Epithelial cell of proximal tubule (primary cell): ENCODE results near the gene PIK3R4. TPM values are rescaled to one million over a fixed set of nuclear protein-coding genes. Genes with fewer than 3 reads are reported as not detected.

ENCODE experiments used
- DNase-seq: peaks from one replicate; pipeline ENCODE4 v3.0.0-alpha.2; 2011; ENCODE audit warnings: low read depth
- H3K4me3 ChIP-seq: 2 replicates; pipeline ENCODE4 v1.5.1; 2011; ENCODE audit warnings: low read depth, mild to moderate bottlenecking, low read length
- CTCF ChIP-seq: conservative IDR thresholded peaks from 2 replicates; pipeline ENCODE4 v1.5.1; 2012; ENCODE audit warnings: low read depth, mild to moderate bottlenecking, low read length
- total RNA-seq: library from RNA; depleted of rRNA; stranded (reverse); fragments of >200 nt; gene quantifications from 2 replicates; pipeline ENCODE4 v1.2.3, GENCODE V29; 2015

Gene PIK3R4
- total RNA-seq, 1 donor from 2014 or later: 45.3 TPM

DNA sequence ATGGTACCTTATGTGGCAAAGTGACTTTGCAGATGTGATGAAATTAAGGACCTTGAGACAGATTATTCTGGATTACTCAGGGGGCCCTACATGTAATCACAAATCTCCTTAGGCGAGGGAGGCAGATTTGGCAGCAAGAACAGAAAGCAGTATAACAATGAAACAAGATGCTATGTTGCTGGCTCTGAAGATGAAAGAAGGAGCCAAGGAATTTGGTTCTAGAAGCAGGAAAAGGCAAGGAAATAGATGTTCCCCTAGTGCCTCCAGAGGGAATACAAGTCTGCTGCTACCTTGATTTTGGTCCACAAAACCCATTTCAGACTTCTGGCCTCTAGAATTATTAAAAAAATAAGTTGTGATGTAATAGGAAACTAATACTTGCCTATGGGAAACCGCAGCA, 64.5 kb downstream of the PIK3R4 start:
- DNase-seq: no peak
- no peak overlapping the region for H3K4me3 ChIP-seq
- TF ChIP-seq CTCF: no peak

- DNase-seq: no peak
- TF ChIP-seq CTCF: no peak
- no peak overlapping the region for H3K4me3 ChIP-seq
These were observed 67.4 kb downstream of the PIK3R4 start for GRCh38 chr3:130679218-130679617.

GRCh38 chr3:130677343-130677742, 69.3 kb downstream of the PIK3R4 start:
- no peak overlapping the region for H3K4me3 ChIP-seq
- DNase-seq: no peak
- TF ChIP-seq CTCF: no peak

DNA sequence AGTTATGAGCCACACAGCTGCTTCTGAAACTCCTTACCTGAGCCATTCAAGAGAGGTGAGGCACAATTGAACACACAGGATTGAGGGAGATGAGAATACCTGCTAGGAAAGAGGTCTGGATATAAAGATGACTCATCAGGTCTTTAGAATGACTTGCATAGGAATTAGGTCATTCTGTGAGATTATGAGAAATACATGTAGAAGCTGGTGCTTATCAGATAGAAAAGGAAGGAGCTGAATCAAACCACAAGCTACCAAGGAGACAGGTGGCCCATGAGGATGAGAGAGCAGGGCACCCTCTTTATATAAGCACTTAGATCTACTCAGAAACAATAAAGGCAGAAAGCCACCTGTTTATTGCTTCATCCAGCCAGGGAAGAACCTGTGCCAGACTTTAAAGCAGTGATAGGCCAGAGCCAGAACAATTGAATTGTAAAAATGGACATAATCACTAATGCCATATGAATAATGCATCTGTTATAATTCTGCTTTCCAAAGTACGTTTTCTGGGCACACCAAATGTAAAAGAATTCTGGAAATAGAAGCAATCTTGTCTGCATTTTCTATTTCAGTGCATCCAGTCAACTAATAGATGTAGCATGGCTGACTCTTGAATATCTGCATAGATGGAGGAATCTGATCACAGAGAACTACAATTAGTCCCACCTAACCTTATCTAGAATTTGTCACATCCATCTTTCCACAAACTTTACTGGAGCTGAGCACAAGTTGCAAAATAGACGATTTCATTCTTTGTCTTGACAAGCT, 74.9 kb downstream of the PIK3R4 start:
- H3K4me3 ChIP-seq: no peak overlapping the region
- DNase-seq: no peak
- TF ChIP-seq CTCF: no peak

GRCh38 chr3:130669740-130670139, 76.9 kb downstream of the PIK3R4 start:
- no peak for DNase-seq
- no peak for TF ChIP-seq CTCF
- H3K4me3 ChIP-seq: no peak overlapping the region

DNA sequence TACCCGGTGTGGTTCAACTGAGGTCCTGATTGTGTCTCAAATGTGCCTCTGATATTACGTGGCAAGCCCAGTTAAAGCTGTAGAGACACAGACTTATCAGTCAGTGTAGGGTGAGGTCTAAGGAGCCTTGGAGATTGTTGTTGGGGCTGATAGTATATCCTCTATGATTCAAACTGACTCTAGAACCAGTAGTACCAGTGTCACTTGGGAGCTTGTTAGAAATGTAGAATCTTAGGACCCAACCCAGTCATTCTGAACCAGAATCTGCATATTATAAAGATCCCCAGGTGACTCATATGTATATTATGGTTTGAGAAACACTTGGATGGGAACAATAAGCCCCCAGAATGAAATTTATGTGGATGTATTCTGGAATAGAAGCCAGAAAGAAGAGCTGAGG, 83.5 kb downstream of the PIK3R4 start:
- no peak for DNase-seq
- no peak overlapping the region for H3K4me3 ChIP-seq
- no peak for TF ChIP-seq CTCF

GRCh38 chr3:130662501-130662996, 84.1 kb downstream of the PIK3R4 start:
- H3K4me3 ChIP-seq: no peak overlapping the region
- no peak for DNase-seq
- TF ChIP-seq CTCF: no peak
